NCI-H2081 treated with DMSO at 0.1 percent for 48 hours (cell line): ENCODE measurements around the gene PRR18.

ENCODE experiments used
- DNase-seq: peaks from one replicate; lab custom pipeline; 2025; lab: John Stamatoyannopoulos, UW

The PRR18 gene

GRCh38 chr6:166305562-166306117 is 2.6 kb downstream of the PRR18 start:
- DNase-seq = no peak

GRCh38 chr6:166304106-166304505 is 4.1 kb downstream of the PRR18 start:
- DNase-seq = no peak

GRCh38 chr6:166301611-166302529 is 6.3 kb downstream of the PRR18 start:
- DNase-seq = no peak

DNA sequence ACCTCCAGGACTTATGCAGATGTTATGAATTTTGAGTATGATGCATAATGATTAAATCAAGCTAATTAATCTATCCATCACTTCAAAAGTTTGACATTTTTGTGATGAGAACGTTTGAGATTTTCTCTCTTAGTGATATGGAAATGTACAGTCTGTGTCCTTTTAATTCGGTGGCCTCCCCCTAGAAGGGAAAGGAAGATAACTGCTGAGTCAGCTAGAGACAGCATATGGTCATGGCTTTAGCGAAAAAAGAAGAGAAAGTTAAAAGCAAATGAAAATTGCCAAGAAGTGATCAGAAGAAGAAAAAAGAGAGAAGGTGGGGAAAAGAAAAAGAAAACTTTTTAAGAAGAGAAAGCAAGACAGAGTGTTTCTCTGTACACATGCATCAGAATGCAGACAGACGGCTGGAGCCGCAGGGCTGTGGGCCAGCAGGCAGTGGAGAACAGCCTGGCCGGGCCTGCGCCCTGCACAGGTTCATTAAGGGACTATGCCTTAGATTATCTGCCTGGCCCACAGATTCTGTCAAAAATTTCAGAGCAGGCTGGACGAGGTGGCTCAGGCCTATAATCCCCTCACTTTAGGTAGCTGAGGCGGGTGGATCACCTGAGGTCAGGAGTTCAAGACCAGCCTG is 7.7 kb downstream of the PRR18 start:
- DNase-seq = no peak

DNA sequence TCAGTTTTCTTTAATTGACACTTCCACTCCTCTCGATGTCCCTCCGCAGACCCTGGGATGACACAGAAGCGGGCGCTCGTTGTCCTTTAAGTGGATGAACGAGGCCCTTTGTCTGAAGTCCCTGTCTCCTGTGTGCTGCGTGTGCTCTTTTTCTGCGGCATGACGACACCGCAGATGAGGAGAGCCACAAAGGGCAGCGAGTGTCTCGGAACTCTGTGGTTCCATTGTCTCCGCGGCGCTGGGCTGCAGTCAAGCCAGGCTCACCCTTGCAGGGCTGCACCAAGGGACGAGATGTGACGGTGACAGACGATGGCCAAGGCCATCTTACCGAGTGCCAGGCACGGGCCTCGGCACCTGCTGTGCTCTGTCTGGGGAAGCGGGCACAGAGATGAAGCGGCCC is 10.6 kb downstream of the PRR18 start:
- DNase-seq = no peak

DNA sequence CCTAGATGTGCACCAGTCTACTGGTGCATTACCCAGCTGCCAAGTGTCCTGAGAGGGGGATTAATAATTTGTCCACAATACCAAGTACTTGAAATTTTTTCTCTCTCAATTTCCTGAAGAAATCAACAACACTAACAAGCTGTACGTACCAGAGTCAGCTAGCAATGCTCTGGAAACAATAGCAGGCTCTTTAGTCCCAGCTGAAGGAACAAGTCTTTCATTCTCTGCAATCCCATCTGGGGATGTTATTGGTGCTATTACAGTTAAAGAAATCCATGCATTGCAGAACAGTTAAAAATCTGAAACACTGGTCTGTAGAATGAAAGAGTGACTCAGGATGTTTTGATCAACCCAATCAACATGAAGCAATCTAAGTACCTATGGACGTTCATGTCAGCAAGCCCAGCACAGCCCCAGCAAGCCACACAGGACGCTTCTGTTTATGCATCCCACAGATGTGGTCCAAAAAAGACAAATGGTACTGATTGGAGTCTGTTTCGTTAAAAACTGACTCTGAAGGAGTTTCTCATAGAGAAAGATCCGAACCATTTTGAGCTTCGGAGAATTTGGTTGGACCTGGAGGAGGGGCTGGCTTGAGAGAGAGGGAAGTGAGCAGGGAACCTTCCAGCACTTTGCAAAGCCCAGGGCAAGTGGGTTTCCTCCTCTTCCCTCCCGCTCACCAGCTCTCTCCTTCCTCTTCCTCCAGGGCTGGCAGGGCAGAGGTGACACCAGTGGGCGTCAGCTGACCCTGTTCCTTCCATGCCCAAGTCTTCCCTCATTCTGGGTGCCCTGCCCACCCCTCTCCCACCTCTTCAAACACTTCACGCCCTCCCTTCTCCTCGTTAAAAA is 11.9 kb downstream of the PRR18 start:
- DNase-seq = no peak

GRCh38 chr6:166293731-166294584 is 14.2 kb downstream of the PRR18 start:
- no peak for DNase-seq

- no peak for DNase-seq
Observed at GRCh38 chr6:166289207-166290060, 18.8 kb downstream of the PRR18 start.

GRCh38 chr6:166286839-166287271 is 21.3 kb downstream of the PRR18 start:
- no peak for DNase-seq

DNA sequence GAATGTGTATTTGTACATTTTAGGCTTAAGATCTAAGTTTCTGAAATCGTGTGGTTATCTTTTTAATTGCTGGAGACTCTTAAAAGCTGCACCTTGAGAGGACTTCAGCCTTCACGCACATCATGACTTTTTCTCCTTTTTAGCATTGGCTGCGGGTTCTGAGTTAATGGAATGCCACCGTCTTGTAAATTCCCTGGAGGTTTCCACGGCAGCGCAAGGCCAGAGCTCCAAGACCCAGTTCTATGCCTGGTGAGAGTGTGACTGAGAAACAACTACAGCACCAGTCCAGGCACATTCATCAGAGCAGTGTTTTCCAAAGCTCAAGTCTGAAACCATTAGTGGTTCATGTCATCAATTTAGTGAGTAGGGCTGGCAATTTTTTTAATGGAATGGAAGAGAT is 23.0 kb downstream of the PRR18 start:
- no peak for DNase-seq

DNA sequence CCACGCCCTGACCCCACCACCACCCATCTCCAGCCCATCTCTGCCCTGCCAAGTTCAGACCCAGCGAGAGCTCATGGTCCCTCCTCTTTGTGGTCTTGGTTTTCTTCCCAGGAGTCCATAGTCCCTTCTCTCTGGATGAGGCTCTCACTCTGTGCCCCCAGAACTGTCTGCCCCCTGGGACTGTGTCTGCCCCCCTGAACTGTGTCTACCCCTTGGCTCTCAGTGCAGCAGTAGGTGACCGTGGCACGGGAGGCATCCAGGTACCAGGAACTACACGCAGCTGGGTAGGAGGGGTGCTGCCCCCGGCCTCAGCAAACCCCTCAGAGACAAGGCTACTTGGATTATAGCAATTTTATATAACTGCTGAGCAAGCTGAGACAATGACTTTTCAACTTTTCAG is 23.6 kb downstream of the PRR18 start:
- DNase-seq = no peak

DNA sequence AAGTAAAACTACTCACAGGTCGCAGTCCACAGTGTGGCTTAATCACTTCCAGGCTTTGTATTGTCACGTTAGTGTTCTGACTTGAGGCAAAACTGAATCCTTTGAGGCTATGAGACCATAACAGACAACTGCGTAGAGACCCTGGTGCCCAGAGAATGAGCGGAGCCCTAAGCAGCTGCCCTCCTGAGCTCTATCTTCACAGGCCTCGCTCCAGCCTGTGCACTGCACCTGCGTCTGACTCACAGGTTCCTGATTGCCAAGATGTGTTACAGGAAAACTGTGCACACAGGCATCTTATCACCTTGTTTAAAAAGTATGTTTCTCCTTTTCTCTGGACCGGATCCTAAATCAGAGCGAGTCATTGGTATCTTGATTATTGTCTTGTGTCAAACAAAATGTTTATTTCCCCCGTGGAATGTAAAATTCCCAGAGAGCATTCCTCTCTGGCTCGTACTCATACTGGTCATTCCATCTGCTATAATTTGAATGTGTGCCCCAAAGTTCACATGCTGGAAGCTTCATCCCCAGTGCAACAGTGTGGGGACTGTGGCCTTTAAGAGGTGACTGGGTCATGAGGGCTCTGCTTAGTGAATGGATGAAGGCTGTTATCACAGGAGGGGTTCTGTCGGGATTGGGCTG is 25.7 kb downstream of the PRR18 start:
- no peak for DNase-seq

- DNase-seq = no peak
Observed at GRCh38 chr6:166281104-166281503, 27.1 kb downstream of the PRR18 start.

GRCh38 chr6:166279393-166279679 is 28.9 kb downstream of the PRR18 start:
- no peak for DNase-seq

DNA sequence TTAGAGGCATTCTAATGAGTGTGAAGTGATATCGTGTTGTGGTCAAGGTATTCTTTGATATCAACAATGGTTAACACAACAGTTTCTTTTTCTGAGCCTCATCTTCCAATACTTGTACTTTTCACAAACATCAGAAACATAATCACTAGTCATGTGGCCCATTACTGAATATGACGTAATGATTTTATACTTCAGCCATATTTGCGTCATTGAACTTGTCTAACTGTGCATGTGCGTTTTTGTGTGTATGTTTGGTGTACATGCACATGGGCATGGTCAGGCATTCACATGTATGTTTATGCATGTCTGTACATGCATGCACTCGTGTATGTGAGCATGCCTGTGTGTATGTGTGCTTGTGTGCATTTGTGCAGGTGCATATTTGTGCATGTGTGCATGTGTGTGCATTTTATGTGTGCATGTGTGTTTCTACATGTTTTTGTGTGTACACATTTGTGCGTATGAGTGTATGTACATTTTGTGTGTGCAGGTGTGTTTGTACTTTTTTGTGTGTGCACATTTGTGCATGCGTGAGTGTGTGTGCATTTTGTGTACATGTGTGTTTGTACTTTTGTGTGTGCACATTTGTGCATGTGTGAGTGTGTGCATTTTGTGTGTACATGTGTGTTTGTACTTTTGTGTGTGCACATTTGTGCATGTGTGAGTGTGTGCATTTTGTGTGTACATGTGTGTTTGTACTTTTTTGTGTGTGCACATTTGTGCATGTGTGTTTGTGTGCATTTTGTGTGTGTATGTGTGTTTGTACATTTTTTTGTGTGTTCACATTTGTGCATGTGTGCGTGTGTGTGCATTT is 29.4 kb downstream of the PRR18 start:
- no peak for DNase-seq

DNA sequence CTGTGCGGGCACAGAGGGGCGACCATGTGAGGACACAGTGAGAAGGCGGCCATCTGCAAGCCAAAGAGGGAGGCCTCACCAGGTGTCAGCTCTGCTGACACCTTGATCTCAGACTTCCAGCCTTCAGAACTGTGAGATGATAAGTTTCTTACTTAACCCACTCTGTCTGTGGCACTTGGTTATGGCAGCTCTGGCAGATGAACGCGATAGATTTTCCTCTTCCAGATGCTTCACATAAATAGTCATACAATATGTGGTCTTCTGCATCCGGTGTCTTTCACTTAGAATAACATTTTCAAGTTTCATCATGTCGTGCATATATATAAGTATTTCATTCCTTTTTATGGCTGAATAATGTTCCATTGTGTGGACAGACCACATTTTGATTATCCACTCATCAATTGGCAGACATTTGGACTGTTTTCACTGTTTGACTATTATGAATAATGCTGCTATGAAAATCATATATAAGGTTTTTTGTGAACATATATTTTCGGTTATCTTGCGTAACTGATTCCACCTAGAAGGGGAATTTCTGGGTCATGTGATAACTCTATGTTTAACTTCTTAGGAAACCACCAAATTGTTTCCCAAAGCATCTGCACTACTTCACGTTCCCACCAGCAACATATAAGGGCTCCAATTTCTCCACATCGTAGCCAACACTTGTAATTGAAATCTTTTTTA is 30.2 kb downstream of the PRR18 start:
- no peak for DNase-seq

DNA sequence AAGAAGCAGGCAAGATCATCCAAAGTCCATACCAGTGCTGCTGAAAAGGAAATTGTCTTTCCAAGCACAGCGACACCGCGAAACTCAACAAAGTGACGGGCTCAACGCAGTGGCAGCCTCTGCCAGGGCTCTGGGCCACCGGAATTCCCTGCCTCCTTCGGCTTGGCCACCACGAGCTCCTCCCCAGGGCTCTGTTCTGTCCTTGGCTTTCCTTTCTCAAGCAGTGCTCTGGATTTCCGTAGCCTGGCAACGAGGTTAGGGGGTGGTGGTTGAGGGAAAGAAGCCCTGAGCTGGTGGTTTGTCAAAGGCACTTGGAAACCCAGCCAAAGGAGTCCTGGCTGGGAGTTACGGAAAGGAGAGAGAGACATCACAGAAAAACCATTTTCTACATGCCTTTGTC is 31.2 kb downstream of the PRR18 start:
- no peak for DNase-seq

- no peak for DNase-seq
Observed at GRCh38 chr6:166275714-166276166, 32.5 kb downstream of the PRR18 start.
